ENCODE measurements around the gene ZNF608. TPM values are rescaled to one million over a fixed set of nuclear protein-coding genes. Genes with fewer than 3 reads are reported as not detected.

The ZNF608 gene
- total and polyA plus RNA-seq, 5 donors from 2014 or later: 0.30 TPM; not detected in 4

- no peaks in the 10 kb centered on the region for H3K36me3 ChIP-seq (ENCODE audit: control insufficient read depth, insufficient read depth, low read length)
- H3K9me3 ChIP-seq (ENCODE audit: control insufficient read depth in 2 of 2, low read length in 2 of 2): no peaks in the 10 kb centered on the region
- Mint-ChIP-seq H3K27me3 (no peaks in the 10 kb centered on the region), H3K4me1 (peaks cover 0 to 15% (median 0%) of the 10 kb centered on the region in 4 donors), H3K36me3 (no peaks in the 10 kb centered on the region), H3K27ac (no peak overlapping the region), H3K4me3 (no peak overlapping the region), H3K9me3 (peaks cover 0 to 3% (median 0%) of the 10 kb centered on the region in 7 donors)
- ATAC-seq (ENCODE audit: low read depth in 2 of 2) (no peak), DNase-seq (no peak)
- H3K27ac ChIP-seq (ENCODE audit: insufficient read depth, low read length, poor library complexity, severe bottlenecking): no peak overlapping the region
- no peaks in the 10 kb centered on the region for H3K4me1 ChIP-seq (ENCODE audit: control insufficient read depth, insufficient read depth, low read length, poor library complexity, severe bottlenecking)
- no peak overlapping the region for H3K4me3 ChIP-seq (ENCODE audit: low read depth, low read length)
- peaks cover 17% of the 10 kb centered on the region for H3K27me3 ChIP-seq (ENCODE audit: control insufficient read depth, insufficient read depth, low read length)
These were observed 3.3 kb downstream of the ZNF608 start for GRCh38 chr5:124742983-124743601.

- no peak for DNase-seq
- peaks cover 13% of the 10 kb centered on the region for H3K27me3 ChIP-seq (ENCODE audit: control insufficient read depth, insufficient read depth, low read length)
- H3K36me3 ChIP-seq (ENCODE audit: control insufficient read depth, insufficient read depth, low read length): no peaks in the 10 kb centered on the region
- H3K4me3 ChIP-seq (ENCODE audit: low read depth, low read length): no peak overlapping the region
- no peaks in the 10 kb centered on the region for H3K4me1 ChIP-seq (ENCODE audit: control insufficient read depth, insufficient read depth, low read length, poor library complexity, severe bottlenecking)
- Mint-ChIP-seq H3K4me3 (no peak overlapping the region), H3K36me3 (no peaks in the 10 kb centered on the region), H3K9me3 (peaks cover 0 to 3% (median 0%) of the 10 kb centered on the region in 7 donors), H3K4me1 (peaks cover 0 to 11% (median 0%) of the 10 kb centered on the region in 4 donors), H3K27me3 (no peaks in the 10 kb centered on the region), H3K27ac (no peak overlapping the region)
- no peak for ATAC-seq (ENCODE audit: low read depth in 2 of 2)
- H3K27ac ChIP-seq (ENCODE audit: insufficient read depth, low read length, poor library complexity, severe bottlenecking): no peak overlapping the region
- H3K9me3 ChIP-seq (ENCODE audit: control insufficient read depth in 2 of 2, low read length in 2 of 2): no peaks in the 10 kb centered on the region
These were observed 3.9 kb downstream of the ZNF608 start for GRCh38 chr5:124742521-124742920.

GRCh38 chr5:124741711-124742496 lies 4.5 kb downstream of the ZNF608 start:
- H3K27me3 ChIP-seq (ENCODE audit: control insufficient read depth, insufficient read depth, low read length): peaks cover 10% of the 10 kb centered on the region
- no peaks in the 10 kb centered on the region for H3K4me1 ChIP-seq (ENCODE audit: control insufficient read depth, insufficient read depth, low read length, poor library complexity, severe bottlenecking)
- H3K4me1 Mint-ChIP-seq: peaks cover 0 to 7% (median 0%) of the 10 kb centered on the region in 4 donors
- ATAC-seq (ENCODE audit: low read depth in 2 of 2) (no peak), DNase-seq (no peak)
- H3K4me3 ChIP-seq (ENCODE audit: low read depth, low read length): no peak overlapping the region
- no peaks in the 10 kb centered on the region for H3K36me3 Mint-ChIP-seq
- H3K27me3 Mint-ChIP-seq: no peaks in the 10 kb centered on the region
- no peaks in the 10 kb centered on the region for H3K36me3 ChIP-seq (ENCODE audit: control insufficient read depth, insufficient read depth, low read length)
- H3K9me3 Mint-ChIP-seq: peaks cover 0 to 3% (median 0%) of the 10 kb centered on the region in 7 donors
- H3K27ac Mint-ChIP-seq: no peak overlapping the region
- H3K27ac ChIP-seq (ENCODE audit: insufficient read depth, low read length, poor library complexity, severe bottlenecking): no peak overlapping the region
- no peak overlapping the region for H3K4me3 Mint-ChIP-seq
- no peaks in the 10 kb centered on the region for H3K9me3 ChIP-seq (ENCODE audit: control insufficient read depth in 2 of 2, low read length in 2 of 2)

GRCh38 chr5:124740991-124741583 lies 5.4 kb downstream of the ZNF608 start:
- Histone ChIP-seq H3K27ac (ENCODE audit: insufficient read depth, low read length, poor library complexity, severe bottlenecking) (no peak overlapping the region), H3K9me3 (ENCODE audit: control insufficient read depth in 2 of 2, low read length in 2 of 2) (no peaks in the 10 kb centered on the region), H3K4me3 (ENCODE audit: low read depth, low read length) (no peak overlapping the region), H3K36me3 (ENCODE audit: control insufficient read depth, insufficient read depth, low read length) (no peaks in the 10 kb centered on the region), H3K4me1 (ENCODE audit: control insufficient read depth, insufficient read depth, low read length, poor library complexity, severe bottlenecking) (no peaks in the 10 kb centered on the region), H3K27me3 (ENCODE audit: control insufficient read depth, insufficient read depth, low read length) (peaks cover 8% of the 10 kb centered on the region)
- ATAC-seq (ENCODE audit: low read depth in 2 of 2): no peak
- no peak for DNase-seq
- Mint-ChIP-seq H3K27me3 (peaks cover 1% of the 10 kb centered on the region), H3K4me3 (no peak overlapping the region), H3K27ac (no peak overlapping the region), H3K36me3 (no peaks in the 10 kb centered on the region), H3K9me3 (peaks cover 0 to 1% (median 0%) of the 10 kb centered on the region in 7 donors), H3K4me1 (peaks cover 0 to 1% (median 0%) of the 10 kb centered on the region in 4 donors)

GRCh38 chr5:124740071-124740470 lies 6.4 kb downstream of the ZNF608 start:
- Histone ChIP-seq H3K4me3 (ENCODE audit: low read depth, low read length) (no peak overlapping the region), H3K9me3 (ENCODE audit: control insufficient read depth in 2 of 2, low read length in 2 of 2) (no peaks in the 10 kb centered on the region), H3K27ac (ENCODE audit: insufficient read depth, low read length, poor library complexity, severe bottlenecking) (no peak overlapping the region), H3K36me3 (ENCODE audit: control insufficient read depth, insufficient read depth, low read length) (no peaks in the 10 kb centered on the region), H3K4me1 (ENCODE audit: control insufficient read depth, insufficient read depth, low read length, poor library complexity, severe bottlenecking) (no peaks in the 10 kb centered on the region), H3K27me3 (ENCODE audit: control insufficient read depth, insufficient read depth, low read length) (peaks cover 5% of the 10 kb centered on the region)
- peaks cover 0 to 5% (median 0%) of the 10 kb centered on the region in 7 donors for H3K9me3 Mint-ChIP-seq
- H3K4me3 Mint-ChIP-seq: no peak overlapping the region
- H3K4me1 Mint-ChIP-seq: no peaks in the 10 kb centered on the region
- H3K36me3 Mint-ChIP-seq: no peaks in the 10 kb centered on the region
- DNase-seq (no peak), ATAC-seq (ENCODE audit: low read depth in 2 of 2) (no peak)
- peaks cover 10% of the 10 kb centered on the region for H3K27me3 Mint-ChIP-seq
- no peak overlapping the region for H3K27ac Mint-ChIP-seq

GRCh38 chr5:124739634-124740025 lies 6.8 kb downstream of the ZNF608 start:
- peaks cover 10% of the 10 kb centered on the region for H3K27me3 Mint-ChIP-seq
- peaks cover 0 to 7% (median 0%) of the 10 kb centered on the region in 7 donors for H3K9me3 Mint-ChIP-seq
- no peak overlapping the region for H3K27ac ChIP-seq (ENCODE audit: insufficient read depth, low read length, poor library complexity, severe bottlenecking)
- peaks cover 5% of the 10 kb centered on the region for H3K27me3 ChIP-seq (ENCODE audit: control insufficient read depth, insufficient read depth, low read length)
- no peaks in the 10 kb centered on the region for H3K4me1 Mint-ChIP-seq
- DNase-seq (no peak), ATAC-seq (ENCODE audit: low read depth in 2 of 2) (no peak)
- no peak overlapping the region for H3K27ac Mint-ChIP-seq
- no peaks in the 10 kb centered on the region for H3K36me3 Mint-ChIP-seq
- H3K36me3 ChIP-seq (ENCODE audit: control insufficient read depth, insufficient read depth, low read length): no peaks in the 10 kb centered on the region
- H3K4me3 ChIP-seq (ENCODE audit: low read depth, low read length): no peak overlapping the region
- no peak overlapping the region for H3K4me3 Mint-ChIP-seq
- H3K4me1 ChIP-seq (ENCODE audit: control insufficient read depth, insufficient read depth, low read length, poor library complexity, severe bottlenecking): no peaks in the 10 kb centered on the region
- H3K9me3 ChIP-seq (ENCODE audit: control insufficient read depth in 2 of 2, low read length in 2 of 2): no peaks in the 10 kb centered on the region

GRCh38 chr5:124738681-124739633 lies 7.5 kb downstream of the ZNF608 start:
- H3K27ac Mint-ChIP-seq: no peak overlapping the region
- peaks cover 10% of the 10 kb centered on the region for H3K27me3 Mint-ChIP-seq
- Histone ChIP-seq H3K4me1 (ENCODE audit: control insufficient read depth, insufficient read depth, low read length, poor library complexity, severe bottlenecking) (no peaks in the 10 kb centered on the region), H3K27ac (ENCODE audit: insufficient read depth, low read length, poor library complexity, severe bottlenecking) (no peak overlapping the region), H3K9me3 (ENCODE audit: control insufficient read depth in 2 of 2, low read length in 2 of 2) (no peaks in the 10 kb centered on the region), H3K4me3 (ENCODE audit: low read depth, low read length) (no peak overlapping the region), H3K36me3 (ENCODE audit: control insufficient read depth, insufficient read depth, low read length) (no peaks in the 10 kb centered on the region), H3K27me3 (ENCODE audit: control insufficient read depth, insufficient read depth, low read length) (peaks cover 5% of the 10 kb centered on the region)
- no peaks in the 10 kb centered on the region for H3K4me1 Mint-ChIP-seq
- no peak for ATAC-seq (ENCODE audit: low read depth in 2 of 2)
- H3K9me3 Mint-ChIP-seq: peaks cover 0 to 7% (median 0%) of the 10 kb centered on the region in 7 donors
- H3K36me3 Mint-ChIP-seq: no peaks in the 10 kb centered on the region
- no peak overlapping the region for H3K4me3 Mint-ChIP-seq
- no peak for DNase-seq
